GM21825 (cell line): ENCODE measurements around the gene GALNT9.
"Not testable (repeated sequence)": the region's sequence is repeated elsewhere in the genome, so short reads cannot be mapped to it uniquely, and the experiment has no call there.

Experiments
- ATAC-seq: cut with Tn5 transposase; IDR thresholded peaks from one replicate; pipeline ENCODE4 v1.9.1; 2021; ENCODE audit warnings: mild to moderate bottlenecking, moderate library complexity; ENCODE audit not compliant: unreplicated experiment

GALNT9 gene

DNA sequence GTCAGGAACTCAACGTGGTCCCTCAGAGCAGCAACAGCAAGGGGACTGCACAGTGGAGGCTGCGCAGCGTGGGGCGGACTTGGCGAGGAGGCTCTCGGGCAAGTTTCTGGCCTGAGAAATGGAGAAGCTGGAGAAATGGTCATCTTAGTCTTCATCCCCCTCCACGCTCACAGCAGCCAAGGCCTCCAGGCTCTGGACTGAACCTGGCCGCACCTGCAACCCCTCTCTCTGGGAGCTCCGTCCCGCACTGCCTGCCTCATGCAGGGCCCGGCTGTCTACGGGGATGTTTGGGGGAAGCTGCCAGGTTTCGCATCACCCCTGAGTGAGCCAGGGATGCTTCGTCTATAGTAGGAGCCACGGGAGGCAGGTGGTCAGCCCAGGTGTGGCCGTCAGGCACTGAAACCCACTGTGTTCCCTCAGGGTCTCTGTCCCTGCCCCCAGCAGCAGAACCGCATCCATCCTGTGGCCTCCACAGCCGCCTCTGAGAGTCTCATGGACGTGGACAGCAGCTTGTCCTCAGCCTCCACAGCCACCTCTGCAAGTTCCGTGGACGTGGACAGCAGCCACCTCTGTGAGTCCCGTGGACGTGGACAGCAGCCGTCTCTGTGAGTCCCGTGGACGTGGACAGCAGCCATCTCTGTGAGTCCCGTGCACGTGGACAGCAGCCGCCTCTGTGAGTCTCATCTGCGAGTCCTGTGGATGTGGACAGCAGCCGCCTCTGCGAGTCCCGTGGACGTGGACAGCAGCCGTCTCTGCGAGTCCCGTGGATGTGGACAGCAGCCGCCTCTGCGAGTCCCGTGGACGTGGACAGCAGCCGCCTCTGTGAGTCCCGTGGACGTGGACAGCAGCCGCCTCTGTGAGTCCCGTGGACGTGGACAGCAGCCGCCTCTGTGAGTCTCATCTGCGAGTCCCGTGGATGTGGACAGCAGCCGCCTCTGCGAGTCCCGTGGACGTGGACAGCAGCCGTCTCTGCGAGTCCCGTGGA is 29.1 kb upstream of the GALNT9 start:
- not testable (repeated sequence) for ATAC-seq

DNA sequence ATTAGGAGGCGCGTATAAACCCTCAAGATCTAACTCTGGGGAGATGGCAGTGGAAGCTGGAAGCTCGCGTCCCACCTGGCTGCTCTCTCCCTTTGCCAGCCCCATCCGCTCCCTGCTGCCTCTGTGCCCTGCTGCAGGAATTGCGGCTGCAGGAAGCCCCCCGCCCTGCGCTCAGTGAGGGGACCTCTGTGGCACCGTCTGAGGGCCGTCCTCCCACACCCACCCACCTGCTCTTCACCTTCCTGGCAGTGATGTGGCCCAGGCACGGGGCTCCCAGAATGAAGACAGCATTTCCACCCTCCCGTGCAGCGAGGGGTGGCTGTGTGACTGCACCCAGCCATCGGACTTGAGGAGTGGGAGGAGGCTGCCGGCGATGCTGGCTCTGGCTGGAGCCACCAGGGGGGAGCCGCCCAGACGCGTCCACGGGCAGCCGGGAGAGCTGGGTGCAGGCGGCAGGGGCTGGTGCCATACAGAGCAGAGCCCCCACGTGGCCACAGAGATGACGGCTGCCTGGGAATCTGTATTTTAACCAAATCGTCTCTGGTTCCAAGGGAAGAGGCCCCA is 28.3 kb upstream of the GALNT9 start:
- ATAC-seq = no peak

DNA sequence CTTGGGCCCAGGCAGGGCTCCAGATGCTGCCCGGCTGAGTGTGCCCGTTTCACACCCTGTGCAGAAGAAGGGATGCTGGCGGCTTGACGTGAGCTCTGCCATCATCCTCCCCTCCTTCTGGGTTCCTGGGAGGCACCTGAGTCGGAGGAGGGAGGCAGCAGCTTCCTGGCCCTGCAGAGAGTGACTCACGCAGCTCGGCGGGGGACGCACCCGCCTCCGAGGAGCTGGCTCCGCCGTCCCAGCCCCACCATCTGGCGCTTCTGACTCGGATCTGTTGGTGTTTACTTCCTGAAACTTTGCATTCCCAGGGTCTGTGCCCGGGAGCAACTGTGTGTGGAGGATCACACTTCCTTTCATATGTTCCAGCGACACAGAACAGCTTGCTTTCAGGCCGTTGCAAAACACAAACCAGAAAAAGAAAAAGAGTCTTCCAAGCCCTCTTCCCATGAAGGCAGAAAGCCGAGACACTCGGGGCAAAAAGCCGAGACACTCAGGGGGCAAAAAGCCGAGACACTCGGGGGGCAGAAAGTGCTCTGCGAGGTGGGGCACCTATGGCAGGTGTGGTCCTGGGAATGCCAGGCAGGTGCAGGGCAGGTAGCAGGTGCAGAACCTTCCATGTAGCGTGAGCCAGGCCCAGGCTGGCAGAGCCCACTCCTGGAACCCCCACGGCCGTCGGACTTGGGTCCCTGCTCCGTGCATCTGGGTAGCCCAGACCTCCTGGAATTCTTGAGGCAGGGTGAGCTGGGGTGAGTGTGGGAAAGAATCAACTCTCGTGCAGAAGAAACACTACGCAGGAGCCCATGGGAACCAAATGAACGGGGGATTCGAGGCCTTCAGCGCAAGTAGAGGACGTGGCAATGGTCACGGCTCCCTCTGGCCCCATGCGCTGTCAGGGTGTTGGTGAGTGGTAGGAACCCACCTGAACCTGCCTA is 27.6 kb upstream of the GALNT9 start:
- ATAC-seq = no peak

DNA sequence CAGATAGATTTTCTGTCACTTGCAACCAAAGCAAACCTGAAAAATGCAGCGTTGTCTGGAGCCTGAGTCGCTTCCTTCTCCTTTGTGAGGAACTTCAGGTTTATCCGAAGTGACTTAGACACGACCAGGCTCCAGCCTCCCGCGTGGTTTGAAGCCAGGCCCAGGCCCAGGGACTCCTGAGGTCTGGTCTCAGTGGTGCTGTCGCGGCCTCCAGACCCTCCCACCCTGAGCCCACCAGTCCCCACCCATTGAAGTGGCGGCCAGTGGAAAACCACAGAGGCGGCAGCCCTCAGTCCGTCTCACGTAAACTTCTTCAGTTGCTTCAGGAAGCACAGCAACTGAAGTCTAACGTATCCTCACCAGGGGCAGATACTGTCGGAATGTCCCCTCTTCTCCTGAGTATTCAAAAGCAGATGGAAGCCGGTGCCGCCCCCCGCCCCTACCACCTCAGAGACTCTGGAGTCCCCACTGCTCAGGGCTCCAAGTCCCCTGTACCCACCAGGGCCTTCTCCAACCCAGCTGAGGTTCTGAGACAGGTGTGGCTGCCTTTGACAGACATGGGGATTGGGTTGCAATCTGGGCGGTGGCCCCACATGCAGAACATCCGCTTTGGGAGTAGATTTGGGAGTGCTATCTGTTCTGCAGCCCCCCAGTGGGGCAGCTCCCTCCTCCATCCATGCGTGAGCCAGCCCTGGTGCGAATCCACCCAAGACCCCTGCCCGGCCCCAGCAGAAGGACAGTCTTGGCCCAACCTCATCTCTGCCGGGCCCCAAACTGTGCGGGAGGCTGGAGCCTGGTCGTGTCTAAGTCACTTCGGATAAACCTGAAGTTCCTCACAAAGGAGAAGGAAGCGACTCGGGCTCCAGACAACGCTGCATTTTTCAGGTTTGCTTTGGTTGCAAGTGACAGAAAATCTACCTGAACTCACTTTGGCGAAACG is 26.6 kb upstream of the GALNT9 start:
- ATAC-seq = no peak

DNA sequence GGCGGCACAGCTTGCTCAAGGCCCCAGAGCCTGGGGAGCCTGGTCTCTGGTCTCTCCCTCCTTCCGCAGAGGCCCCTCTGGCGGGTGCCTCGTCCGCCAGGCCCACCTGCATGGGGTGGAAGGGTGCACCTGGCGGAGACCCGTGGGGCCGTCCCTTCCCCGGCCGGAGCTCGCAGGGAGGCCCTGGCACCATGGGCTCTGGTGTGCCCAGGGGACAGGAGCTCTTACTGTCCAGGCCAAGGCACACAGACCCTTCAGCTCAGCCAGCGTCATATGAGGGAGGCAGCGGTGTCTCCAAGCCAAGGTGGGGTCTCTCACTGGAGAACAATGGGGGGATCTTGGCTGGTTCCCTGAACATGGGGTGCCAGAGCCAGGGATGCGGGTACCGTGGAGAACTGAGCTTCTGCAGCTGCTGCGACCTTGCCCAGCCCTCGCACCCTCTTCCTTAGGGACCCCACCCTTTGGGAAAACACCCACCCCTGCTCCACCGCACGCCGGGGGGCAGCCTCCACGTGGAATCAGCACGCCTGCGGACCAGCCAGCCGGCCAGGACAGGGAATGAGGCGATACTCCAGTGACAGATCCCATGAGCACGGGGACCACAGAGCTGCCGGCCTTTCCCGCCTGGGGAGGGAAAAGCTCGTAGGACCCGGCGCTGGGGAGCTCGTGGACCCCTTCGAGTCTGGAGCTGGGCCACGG is 25.7 kb upstream of the GALNT9 start:
- no peak for ATAC-seq

DNA sequence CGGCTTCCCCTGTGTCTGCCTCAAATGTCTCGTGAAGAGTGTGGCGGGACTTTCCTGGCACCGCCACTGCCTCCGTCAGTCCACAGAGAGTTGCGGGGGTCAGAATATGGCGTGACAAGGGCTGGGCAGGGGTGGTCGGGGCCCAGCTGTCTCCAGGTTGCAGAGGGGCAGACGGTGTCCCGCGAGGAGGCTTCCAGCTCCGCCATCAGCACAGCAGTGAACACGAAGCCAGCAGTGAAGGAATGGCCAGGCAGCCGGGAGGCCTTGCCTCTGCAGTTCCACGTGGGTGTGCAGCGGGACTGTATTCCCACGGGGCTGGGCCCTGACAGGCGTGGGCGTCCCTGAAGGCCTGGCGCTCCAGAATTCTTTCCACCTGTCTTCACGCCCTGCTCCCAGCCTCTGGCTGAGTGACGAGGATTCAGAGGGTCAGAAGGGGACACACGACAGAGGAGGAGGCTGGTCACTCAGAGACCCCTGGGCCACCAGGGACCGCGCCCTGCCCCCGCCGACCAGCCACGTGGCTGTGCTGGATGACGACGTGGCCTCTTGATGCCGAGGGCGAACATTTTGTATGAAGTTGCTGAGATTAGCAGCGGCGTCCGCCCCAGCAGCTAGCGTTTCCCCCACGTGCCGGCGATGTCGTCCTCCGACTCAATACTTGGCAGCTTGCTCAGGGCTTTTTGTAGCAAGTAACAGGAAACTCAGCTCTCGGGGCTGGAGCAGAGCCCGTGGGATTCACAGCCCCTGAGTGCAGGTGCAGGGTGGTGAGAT is 25.0 kb upstream of the GALNT9 start:
- no peak for ATAC-seq

DNA sequence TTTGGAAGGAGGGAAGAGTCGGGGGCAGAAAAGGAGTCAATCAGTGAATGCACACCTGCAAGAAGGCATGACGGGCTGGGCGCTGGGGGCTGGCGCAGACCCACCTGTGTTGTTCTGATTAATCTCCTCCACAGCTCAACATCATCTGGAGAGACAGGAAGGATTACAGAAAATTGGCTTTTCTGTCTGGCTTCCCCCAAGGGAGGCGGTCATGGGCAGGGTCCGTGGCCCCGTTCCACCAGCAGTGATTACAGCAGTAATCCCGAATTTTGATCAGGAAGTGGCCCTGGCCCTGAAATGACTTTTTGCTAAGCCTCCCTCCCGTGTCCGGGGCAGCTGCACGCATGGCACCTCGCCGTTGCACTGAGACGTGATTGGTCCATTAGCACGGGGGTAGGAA is 24.4 kb upstream of the GALNT9 start:
- ATAC-seq = no peak

DNA sequence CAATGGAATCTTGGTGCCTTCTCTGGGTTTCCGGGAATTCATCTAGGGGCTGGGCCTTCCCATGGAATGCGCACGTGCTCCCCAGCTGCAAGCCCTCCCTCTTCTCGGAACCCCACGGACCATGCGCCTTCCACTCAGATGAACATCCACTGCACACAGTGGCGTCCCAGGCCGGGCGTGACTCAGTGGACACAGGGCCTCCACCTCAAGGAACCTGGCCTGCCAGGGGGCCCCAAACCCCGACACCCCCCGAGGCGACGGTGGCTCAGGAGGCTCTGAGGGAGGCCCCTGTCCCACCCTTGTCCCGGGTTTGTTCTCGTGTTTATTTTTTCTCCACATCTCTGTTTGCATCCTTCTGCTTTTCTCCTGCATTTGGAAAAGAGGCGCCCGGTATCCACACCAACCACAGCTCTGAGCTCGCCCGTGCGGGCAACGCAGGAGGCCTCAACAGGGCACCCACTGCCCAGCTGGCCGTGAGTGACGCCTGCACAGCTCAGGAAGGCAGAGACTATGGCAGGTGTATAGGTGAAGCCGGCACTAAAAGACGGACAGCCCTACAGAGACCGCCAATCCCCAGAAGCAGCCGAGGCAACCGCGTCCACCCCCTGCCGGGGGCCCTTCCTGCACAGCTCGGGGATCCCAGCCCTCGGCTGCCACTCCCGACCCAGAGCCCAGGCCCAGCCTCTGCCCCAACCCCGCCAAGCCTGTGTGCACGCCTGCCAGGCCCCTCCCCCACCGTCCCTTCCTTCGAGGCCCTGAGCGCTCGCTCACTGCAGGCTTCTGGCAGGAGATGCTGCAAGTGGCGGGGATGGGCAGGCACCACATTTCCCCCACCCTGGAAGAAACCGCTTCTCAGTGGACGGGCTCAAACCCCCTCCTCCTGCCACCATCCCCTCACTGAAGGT is 23.8 kb upstream of the GALNT9 start:
- ATAC-seq = no peak

DNA sequence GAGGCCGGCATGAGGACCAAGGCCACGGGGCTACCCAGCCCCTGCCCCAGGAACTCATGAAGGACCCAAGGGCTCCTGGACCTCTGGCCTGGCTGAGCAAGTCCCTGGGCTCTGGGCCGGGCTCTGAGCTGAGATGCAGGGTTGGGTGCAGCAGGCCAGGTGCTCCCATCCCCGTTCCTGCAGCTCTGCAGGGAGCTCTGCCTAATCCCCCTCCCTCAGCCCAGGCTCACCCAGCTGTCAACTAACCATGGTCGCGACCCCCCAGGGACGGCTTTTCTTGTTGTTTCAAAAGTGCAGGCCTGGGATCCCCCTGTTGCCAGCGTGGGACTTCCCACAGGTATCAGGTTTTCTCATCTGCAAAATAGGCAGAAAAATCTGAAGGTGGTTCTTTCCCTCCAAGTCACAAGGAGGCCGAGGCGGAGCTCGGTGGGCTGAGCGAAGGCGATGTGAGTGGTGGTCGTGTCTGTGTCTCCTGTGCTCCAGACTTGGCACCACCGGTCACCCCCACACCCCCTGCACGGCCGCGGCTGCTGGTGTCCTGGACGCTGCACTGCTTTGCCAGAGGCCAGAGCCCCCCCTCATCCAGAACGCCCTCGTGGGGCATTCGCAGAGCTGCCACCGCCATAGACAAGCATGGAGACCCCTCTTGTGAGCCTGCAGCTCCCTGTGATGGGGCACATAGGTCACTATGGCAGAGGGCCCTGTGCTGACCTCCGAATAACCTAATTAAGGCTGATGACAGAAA is 22.5 kb upstream of the GALNT9 start:
- no peak for ATAC-seq

DNA sequence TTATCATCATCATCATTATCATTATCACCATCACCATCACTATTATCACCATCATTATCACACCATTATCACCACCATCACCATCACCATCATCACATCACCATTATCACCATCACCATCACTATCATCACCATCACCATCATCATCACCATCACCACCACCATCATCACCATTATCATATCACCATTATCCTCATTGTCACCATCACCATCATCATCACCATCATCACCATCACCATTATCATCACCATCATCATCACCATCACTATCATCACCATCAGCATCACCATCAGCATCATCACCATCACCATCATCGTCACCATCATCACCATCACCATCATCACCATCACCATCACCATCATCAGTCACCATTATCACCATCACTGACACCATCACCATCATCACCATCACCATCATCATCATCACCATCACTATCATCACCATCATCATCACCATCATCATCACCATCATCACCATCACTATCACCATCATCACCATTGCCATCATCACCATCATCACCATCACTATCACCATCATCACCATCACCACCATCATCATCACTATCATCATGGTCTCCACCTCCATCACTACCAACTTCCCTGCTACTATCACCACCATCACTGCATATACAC is 20.2 kb upstream of the GALNT9 start:
- no peak for ATAC-seq

DNA sequence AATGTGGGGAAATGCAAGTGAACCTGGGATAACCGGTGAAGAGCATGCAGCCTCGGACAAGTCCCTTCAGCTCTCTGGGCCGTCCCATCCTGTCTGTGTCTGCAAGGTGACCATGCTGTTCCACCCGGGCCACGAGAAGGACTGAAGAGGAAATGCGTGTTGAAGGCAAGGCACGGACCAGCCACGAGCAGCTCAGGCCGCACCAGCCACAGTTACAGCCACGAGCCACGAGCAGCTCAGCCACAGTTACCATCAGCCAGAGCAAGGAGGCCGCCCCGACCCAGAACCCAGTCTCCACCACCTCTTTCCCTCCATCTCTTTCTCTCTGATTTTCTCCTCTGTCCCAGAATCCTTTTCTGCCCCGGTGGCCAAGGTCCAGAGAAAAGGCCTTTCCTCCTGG is 18.8 kb upstream of the GALNT9 start:
- ATAC-seq = no peak

DNA sequence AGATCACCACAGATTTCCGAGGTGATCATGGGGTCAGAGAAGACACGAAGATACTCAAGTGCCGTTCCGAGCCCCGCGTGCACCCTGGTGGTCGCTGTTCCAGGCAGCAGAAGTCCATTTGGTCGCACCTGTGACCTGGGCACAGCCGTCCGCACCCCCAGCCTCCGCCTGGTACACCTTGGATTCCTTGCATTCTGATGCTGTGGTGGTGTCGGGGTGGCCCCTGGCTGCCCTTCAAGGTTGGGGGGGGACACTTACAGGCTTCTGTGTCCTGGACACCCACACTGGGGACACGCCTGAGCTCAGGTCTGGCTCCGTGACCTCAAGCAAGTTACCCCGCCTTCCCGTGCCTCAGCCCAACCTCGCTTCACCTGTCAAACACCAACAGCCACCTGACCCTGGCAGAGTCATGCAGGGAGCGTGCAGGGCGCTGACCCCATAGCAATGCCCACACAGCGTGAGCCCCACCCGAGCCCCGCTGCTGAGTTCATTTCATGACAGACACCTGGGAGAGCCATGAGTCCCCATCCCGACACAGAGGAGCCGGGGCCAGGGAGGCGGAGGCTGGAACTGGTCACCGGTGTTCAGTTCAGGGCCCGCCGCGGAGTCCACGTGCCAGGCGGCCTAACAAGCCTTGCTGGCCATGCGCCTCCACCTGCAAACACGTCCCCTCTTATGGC is 17.9 kb upstream of the GALNT9 start:
- no peak for ATAC-seq

DNA sequence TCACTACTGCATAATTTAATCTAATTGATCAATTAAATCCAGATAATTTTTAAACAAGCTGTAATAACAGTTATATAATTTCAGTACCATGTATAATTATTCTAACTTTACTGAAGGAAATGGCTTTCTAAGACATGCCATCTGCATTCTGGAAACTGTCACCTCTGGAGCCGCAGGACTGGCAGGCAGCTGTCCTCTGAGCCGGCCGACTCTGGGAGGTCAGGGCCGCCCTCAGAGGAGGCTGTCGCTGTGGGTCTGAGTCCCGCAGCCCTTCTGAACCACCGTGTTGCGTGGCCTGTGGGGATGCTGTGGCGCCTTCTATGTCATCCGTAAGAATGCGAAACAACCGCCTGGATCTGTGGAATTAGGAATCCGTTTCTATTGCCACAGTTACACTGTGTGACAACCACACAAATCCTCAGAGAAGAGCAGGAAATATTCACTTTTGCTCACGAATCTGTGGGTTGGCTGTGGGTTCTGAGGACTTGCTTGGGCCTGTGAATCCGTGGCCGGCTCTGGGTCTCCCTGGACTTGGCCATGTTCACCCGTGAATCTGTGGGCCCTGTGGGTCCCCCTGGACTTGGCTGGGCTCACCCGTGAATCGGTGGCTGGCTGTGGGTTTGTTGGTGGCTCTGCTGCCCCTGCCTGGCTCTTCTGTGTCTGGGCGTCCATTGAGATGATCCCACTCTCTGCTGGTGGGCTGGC is 17.2 kb upstream of the GALNT9 start:
- no peak for ATAC-seq

DNA sequence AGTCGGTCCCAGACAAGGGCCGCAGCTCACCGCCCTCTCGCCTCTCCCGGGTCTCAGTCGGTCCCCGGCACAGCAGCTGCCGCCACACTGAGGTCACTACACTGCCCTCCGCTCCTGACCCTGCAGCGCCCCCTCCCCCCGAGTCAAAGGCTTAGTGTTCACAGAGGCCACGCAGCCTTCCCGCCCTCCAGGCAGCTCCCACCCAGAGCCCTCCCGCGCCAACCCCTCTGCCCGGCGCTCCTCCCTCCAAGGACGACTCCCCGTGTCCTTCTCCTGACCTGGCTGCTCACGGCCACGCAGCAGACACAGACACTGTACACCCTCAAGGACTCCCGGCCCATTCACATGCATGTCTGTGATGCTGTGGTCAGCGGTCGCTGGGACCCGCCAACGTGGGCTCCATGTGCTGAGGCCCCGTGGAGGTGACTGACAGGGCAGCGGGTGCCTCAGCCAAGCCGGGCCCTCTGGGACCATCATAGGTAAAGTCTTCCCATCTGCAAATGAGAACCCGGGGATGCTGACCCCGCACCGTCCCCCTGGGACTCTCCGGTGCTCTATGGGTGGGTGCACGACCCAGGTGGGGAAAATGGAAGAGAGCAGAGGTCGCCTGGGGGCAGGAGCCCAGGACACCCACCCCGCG is 16.3 kb upstream of the GALNT9 start:
- no peak for ATAC-seq

DNA sequence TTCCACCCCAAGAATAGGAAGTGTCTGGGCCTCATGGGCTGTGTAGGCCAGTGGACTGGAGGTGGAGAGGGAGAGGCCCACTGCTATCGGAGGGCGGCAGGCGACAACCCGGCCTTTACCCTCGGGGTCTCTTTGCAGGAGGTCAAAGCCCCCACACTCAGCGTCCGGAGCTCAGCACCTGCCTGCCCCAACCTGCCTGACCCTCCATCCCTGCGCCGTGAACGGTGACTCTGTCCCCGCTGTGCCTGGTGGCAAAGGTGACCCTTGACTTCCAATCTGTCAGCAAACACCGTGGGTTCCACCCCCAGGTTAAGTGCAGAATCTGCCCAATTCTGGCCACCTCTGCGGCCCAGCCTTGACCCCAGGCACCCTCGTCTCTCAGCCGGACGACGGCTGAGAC is 15.7 kb upstream of the GALNT9 start:
- ATAC-seq = no peak
